Fibroblast of upper back skin (primary cell): ENCODE measurements around the gene IL36G.
A peak's percentile ranks its signal among the peaks of the same experiment; 100 is the strongest.

Source experiments
- DNase-seq: peaks from one replicate; pipeline ENCODE4 v3.0.0-alpha.2; 2013

IL36G gene

GRCh38 chr2:112973156-112973555 is 4.7 kb upstream of the IL36G start:
- no peak for DNase-seq

GRCh38 chr2:112979731-112980130 is 1.9 kb downstream of the IL36G start:
- DNase-seq, result no peak

GRCh38 chr2:112980537-112980936 is 2.7 kb downstream of the IL36G start:
- no peak for DNase-seq

GRCh38 chr2:112985090-112985489 is 7.3 kb downstream of the IL36G start:
- DNase-seq, result no peak

GRCh38 chr2:112989611-112990010 is 11.8 kb downstream of the IL36G start:
- no peak for DNase-seq

- no peak for DNase-seq
These were observed 16.0 kb downstream of the IL36G start for GRCh38 chr2:112993831-112994230.

GRCh38 chr2:112994648-112995047 is 16.8 kb downstream of the IL36G start:
- DNase-seq, result no peak

GRCh38 chr2:112995346-112995920 is 17.6 kb downstream of the IL36G start:
- DNase-seq, result no peak

- DNase-seq, result no peak
These were observed 18.8 kb downstream of the IL36G start for GRCh38 chr2:112996635-112997034.

- no peak for DNase-seq
These were observed 19.3 kb downstream of the IL36G start for GRCh38 chr2:112997151-112997550.

GRCh38 chr2:113000436-113000835 is 22.6 kb downstream of the IL36G start:
- DNase-seq, result no peak

GRCh38 chr2:113002677-113003076 is 24.9 kb downstream of the IL36G start:
- DNase-seq, result no peak

GRCh38 chr2:113005030-113005509 is 27.3 kb downstream of the IL36G start, which contains the start of gene IL36A:
Gene IL36A (plus strand): TSS chr2:113005459. CDS start chr2:113005872, 413 bp downstream.
- no peak for DNase-seq

GRCh38 chr2:113007250-113007649 is 29.4 kb downstream of the IL36G start:
- no peak for DNase-seq

GRCh38 chr2:113009622-113010021 is 31.8 kb downstream of the IL36G start:
- DNase-seq, result no peak

GRCh38 chr2:113010088-113010487 is 32.3 kb downstream of the IL36G start:
- peak; percentile 4 for DNase-seq

- DNase-seq, result no peak
These were observed 33.3 kb downstream of the IL36G start for GRCh38 chr2:113011108-113011507.

GRCh38 chr2:113012436-113013335 is 34.9 kb downstream of the IL36G start:
- no peak for DNase-seq

- no peak for DNase-seq
These were observed 35.5 kb downstream of the IL36G start for GRCh38 chr2:113013336-113013661.

GRCh38 chr2:113014067-113014466 is 36.3 kb downstream of the IL36G start:
- no peak for DNase-seq

- no peak for DNase-seq
These were observed 37.2 kb downstream of the IL36G start for GRCh38 chr2:113015042-113015441.

GRCh38 chr2:113015655-113016054 is 37.8 kb downstream of the IL36G start:
- DNase-seq, result no peak

- no peak for DNase-seq
These were observed 40.7 kb downstream of the IL36G start for GRCh38 chr2:113018509-113018908.

- DNase-seq, result no peak
These were observed 43.5 kb downstream of the IL36G start for GRCh38 chr2:113021312-113021711.
